GM19463 (cell line): ENCODE results near the gene ZNF398.
A peak's percentile ranks its signal among the peaks of the same experiment; 100 is the strongest.
"Not testable (repeated sequence)": the region's sequence is repeated elsewhere in the genome, so short reads cannot be mapped to it uniquely, and the experiment has no call there.

Source experiments
- ATAC-seq: cut with Tn5 transposase; IDR thresholded peaks from one replicate; pipeline ENCODE4 v1.9.1; 2021; ENCODE audit warnings: mild to moderate bottlenecking, moderate library complexity; ENCODE audit not compliant: unreplicated experiment

ZNF398 gene

GRCh38 chr7:149147072-149147751 is at the start of gene ZNF398:
Gene ZNF398 (plus strand): TSS chr7:149147453. CDS start chr7:149147743, 290 bp downstream.
- peak; percentile 73 for ATAC-seq

GRCh38 chr7:149099058-149099457 is 48.2 kb upstream of the ZNF398 start:
- no peak for ATAC-seq

- no peak for ATAC-seq
Measured at GRCh38 chr7:149100821-149101220, 46.4 kb upstream of the ZNF398 start.

- ATAC-seq = no peak
Measured at GRCh38 chr7:149102666-149103065, 44.6 kb upstream of the ZNF398 start.

- ATAC-seq = no peak
Measured at GRCh38 chr7:149103424-149103823, 43.8 kb upstream of the ZNF398 start.

- ATAC-seq = no peak
Measured at GRCh38 chr7:149104214-149104613, 43.0 kb upstream of the ZNF398 start.

GRCh38 chr7:149104749-149105148 is 42.5 kb upstream of the ZNF398 start:
- ATAC-seq = no peak

GRCh38 chr7:149109969-149110368 is 37.3 kb upstream of the ZNF398 start:
- ATAC-seq = no peak

GRCh38 chr7:149125189-149125862 is 21.9 kb upstream of the ZNF398 start:
- no peak for ATAC-seq

GRCh38 chr7:149125863-149126661 is 21.2 kb upstream of the ZNF398 start, which contains the start of gene ZNF425:
Gene ZNF425 (minus strand): TSS chr7:149126324. CDS start chr7:149126213, 111 bp downstream.
- ATAC-seq = peak; percentile 81

GRCh38 chr7:149126662-149127266 is 20.5 kb upstream of the ZNF398 start:
- peak; percentile 44 for ATAC-seq

GRCh38 chr7:149130572-149131198 is 16.6 kb upstream of the ZNF398 start:
- ATAC-seq = no peak

GRCh38 chr7:149133028-149133710 is 14.1 kb upstream of the ZNF398 start:
- no peak for ATAC-seq

- ATAC-seq = no peak
Measured at GRCh38 chr7:149136118-149136517, 11.1 kb upstream of the ZNF398 start.

- no peak for ATAC-seq
Measured at GRCh38 chr7:149140831-149141230, 6.4 kb upstream of the ZNF398 start.

- ATAC-seq = no peak
Measured at GRCh38 chr7:149141893-149142292, 5.4 kb upstream of the ZNF398 start.

GRCh38 chr7:149144436-149144922 is 2.8 kb upstream of the ZNF398 start:
- ATAC-seq = not testable (repeated sequence)

GRCh38 chr7:149145031-149145845 is 2.0 kb upstream of the ZNF398 start:
- ATAC-seq = no peak
